ENCODE results near the gene OTUB2. TPM values are rescaled to one million over a fixed set of nuclear protein-coding genes. Genes with fewer than 3 reads are reported as not detected.

Gene OTUB2
- polyA plus RNA-seq, 1 donor (not counting 4 experiments of a cell fraction or from before 2014, with no cell fraction given), result 2.6 TPM

GRCh38 chr14:94081386-94081820 is 55.3 kb downstream of the OTUB2 start:
- peaks cover 48% of the 10 kb centered on the region for H3K79me2 ChIP-seq (ENCODE audit: control insufficient read depth, insufficient read depth, low read length)
- peaks cover 30% of the 10 kb centered on the region for H3K4me1 ChIP-seq (ENCODE audit: control insufficient read depth, extremely low read depth, insufficient read depth, low read length)
- no peak for DNase-seq (ENCODE audit: low read depth, low spot score)
- peak overlapping the region; percentile 95 for H3K9ac ChIP-seq (ENCODE audit: control insufficient read depth, extremely low read depth, insufficient read depth, low read length)
- peak overlapping the region; percentile 88 for H3K27ac ChIP-seq (ENCODE audit: control insufficient read depth, insufficient read depth, low read length)
- peak overlapping the region; percentile 98 for H3K4me2 ChIP-seq (ENCODE audit: control insufficient read depth, extremely low read depth, insufficient read depth, low read depth, low read length)
- no peak for TF ChIP-seq EZH2 (IDR thresholded peaks at IDR 0.05; ENCODE audit: low read length)
- TF ChIP-seq, protein P1, sequence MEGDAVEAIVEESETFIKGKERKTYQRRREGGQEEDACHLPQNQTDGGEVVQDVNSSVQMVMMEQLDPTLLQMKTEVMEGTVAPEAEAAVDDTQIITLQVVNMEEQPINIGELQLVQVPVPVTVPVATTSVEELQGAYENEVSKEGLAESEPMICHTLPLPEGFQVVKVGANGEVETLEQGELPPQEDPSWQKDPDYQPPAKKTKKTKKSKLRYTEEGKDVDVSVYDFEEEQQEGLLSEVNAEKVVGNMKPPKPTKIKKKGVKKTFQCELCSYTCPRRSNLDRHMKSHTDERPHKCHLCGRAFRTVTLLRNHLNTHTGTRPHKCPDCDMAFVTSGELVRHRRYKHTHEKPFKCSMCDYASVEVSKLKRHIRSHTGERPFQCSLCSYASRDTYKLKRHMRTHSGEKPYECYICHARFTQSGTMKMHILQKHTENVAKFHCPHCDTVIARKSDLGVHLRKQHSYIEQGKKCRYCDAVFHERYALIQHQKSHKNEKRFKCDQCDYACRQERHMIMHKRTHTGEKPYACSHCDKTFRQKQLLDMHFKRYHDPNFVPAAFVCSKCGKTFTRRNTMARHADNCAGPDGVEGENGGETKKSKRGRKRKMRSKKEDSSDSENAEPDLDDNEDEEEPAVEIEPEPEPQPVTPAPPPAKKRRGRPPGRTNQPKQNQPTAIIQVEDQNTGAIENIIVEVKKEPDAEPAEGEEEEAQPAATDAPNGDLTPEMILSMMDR (optimal IDR thresholded peaks at IDR 0.05 in 1 of 3, IDR thresholded peaks at IDR 0.05 in 1 of 3, conservative IDR thresholded peaks at IDR 0.05 in 1 of 3; ENCODE audit: extremely low read depth in 1 of 3, insufficient read depth in 2 of 3, low read length in 3 of 3), result no peak
- H2AFZ ChIP-seq (ENCODE audit: control insufficient read depth, low read length), result peak overlapping the region; percentile 97
- H3K9me1 ChIP-seq (ENCODE audit: control insufficient read depth, extremely low read depth, insufficient read depth, low read length), result no peaks in the 10 kb centered on the region
- peaks cover 8 to 16% of the 10 kb centered on the region in 2 experiments for H3K36me3 ChIP-seq (ENCODE audit: control insufficient read depth in 2 of 2, extremely low read depth in 1 of 2, insufficient read depth in 2 of 2, low read length in 2 of 2)
- peak; percentile 20 for FAIRE-seq
- dilution Hi-C loops (cut with MboI; ENCODE audit: extremely low pct_ligation_motif_present, low sequenced_read_pairs), result no loop called here
- no peaks in the 10 kb centered on the region for H3K9me3 ChIP-seq (ENCODE audit: control insufficient read depth, low read depth, low read length)
- no peaks in the 10 kb centered on the region for H3K27me3 ChIP-seq (ENCODE audit: control insufficient read depth, extremely low read depth, insufficient read depth, low read length)
- peak overlapping the region; percentile 78 to 100 (median 93) for H3K4me3 ChIP-seq (ENCODE audit: control insufficient read depth in 2 of 3, extremely low read depth in 1 of 3, insufficient read depth in 2 of 3, low read depth in 1 of 3, low read length in 3 of 3)
- H4K20me1 ChIP-seq (ENCODE audit: control insufficient read depth, extremely low read depth, insufficient read depth, low read length), result peaks cover 5% of the 10 kb centered on the region

DNA sequence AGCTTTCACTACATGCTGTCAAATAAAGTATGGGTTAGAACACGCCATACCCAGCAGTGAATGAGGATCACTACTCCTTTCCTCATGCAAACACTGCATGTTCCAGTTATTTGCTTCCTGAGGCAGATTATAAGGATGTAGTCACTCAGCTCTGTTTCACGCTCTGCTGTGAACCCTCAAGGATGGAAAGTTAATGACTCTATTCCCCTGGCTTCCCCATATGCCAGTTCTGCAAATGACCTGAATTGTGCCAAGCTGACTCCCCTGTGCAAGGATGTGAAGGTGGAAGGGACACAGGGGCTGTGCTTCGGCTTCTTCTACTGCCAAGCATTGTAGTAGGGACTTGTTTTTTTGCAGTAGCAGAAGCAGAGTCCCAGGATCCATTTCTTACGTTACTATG is 61.8 kb downstream of the OTUB2 start:
- no peak overlapping the region for H2AFZ ChIP-seq (ENCODE audit: control insufficient read depth, low read length)
- no peaks in the 10 kb centered on the region for H3K36me3 ChIP-seq (ENCODE audit: control insufficient read depth in 2 of 2, extremely low read depth in 1 of 2, insufficient read depth in 2 of 2, low read length in 2 of 2)
- DNase-seq (ENCODE audit: low read depth, low spot score) (no peak), FAIRE-seq (no peak)
- no peaks in the 10 kb centered on the region for H3K27me3 ChIP-seq (ENCODE audit: control insufficient read depth, extremely low read depth, insufficient read depth, low read length)
- no peaks in the 10 kb centered on the region for H3K79me2 ChIP-seq (ENCODE audit: control insufficient read depth, insufficient read depth, low read length)
- dilution Hi-C loops (cut with MboI; ENCODE audit: extremely low pct_ligation_motif_present, low sequenced_read_pairs), result no loop called here
- H3K4me3 ChIP-seq (ENCODE audit: control insufficient read depth in 2 of 3, extremely low read depth in 1 of 3, insufficient read depth in 2 of 3, low read depth in 1 of 3, low read length in 3 of 3), result no peak overlapping the region
- peak overlapping the region; percentile 10 for H3K4me2 ChIP-seq (ENCODE audit: control insufficient read depth, extremely low read depth, insufficient read depth, low read depth, low read length)
- TF ChIP-seq EZH2 (IDR thresholded peaks at IDR 0.05; ENCODE audit: low read length), result no peak
- TF ChIP-seq, protein P1 (optimal IDR thresholded peaks at IDR 0.05 in 1 of 3, IDR thresholded peaks at IDR 0.05 in 1 of 3, conservative IDR thresholded peaks at IDR 0.05 in 1 of 3; ENCODE audit: extremely low read depth in 1 of 3, insufficient read depth in 2 of 3, low read length in 3 of 3), result no peak
- H4K20me1 ChIP-seq (ENCODE audit: control insufficient read depth, extremely low read depth, insufficient read depth, low read length), result no peaks in the 10 kb centered on the region
- H3K27ac ChIP-seq (ENCODE audit: control insufficient read depth, insufficient read depth, low read length), result no peak overlapping the region
- H3K9me3 ChIP-seq (ENCODE audit: control insufficient read depth, low read depth, low read length), result no peaks in the 10 kb centered on the region
- no peaks in the 10 kb centered on the region for H3K9me1 ChIP-seq (ENCODE audit: control insufficient read depth, extremely low read depth, insufficient read depth, low read length)
- H3K4me1 ChIP-seq (ENCODE audit: control insufficient read depth, extremely low read depth, insufficient read depth, low read length), result peaks cover 17% of the 10 kb centered on the region
- no peak overlapping the region for H3K9ac ChIP-seq (ENCODE audit: control insufficient read depth, extremely low read depth, insufficient read depth, low read length)
